A673 (cell line): Measurements from ENCODE around the gene HS3ST5.

Source experiments
- EZH2 ChIP-seq: fragments of 200-600 bp; sonication (generic); IDR thresholded peaks from 2 replicates; pipeline ENCODE4 v1.6.1; 2017; ENCODE audit warnings: borderline replicate concordance, low read depth, mild to moderate bottlenecking, mixed read lengths, antibody characterized with exemption, low read length; ENCODE audit not compliant: poor library complexity, severe bottlenecking
- TF ChIP-seq, protein P1 (sequence below): fragments of 300-800, 200-600 bp; sonication (generic); conservative IDR thresholded peaks from 2 replicates; pipeline ENCODE4 v1.5.1; 2017; ENCODE audit warnings: low read depth, mild to moderate bottlenecking, antibody characterized with exemption, low read length, moderate library complexity, mixed read lengths

GRCh38 chr6:114108119-114109002, 234.5 kb downstream of the HS3ST5 start:
- TF ChIP-seq, protein P1, sequence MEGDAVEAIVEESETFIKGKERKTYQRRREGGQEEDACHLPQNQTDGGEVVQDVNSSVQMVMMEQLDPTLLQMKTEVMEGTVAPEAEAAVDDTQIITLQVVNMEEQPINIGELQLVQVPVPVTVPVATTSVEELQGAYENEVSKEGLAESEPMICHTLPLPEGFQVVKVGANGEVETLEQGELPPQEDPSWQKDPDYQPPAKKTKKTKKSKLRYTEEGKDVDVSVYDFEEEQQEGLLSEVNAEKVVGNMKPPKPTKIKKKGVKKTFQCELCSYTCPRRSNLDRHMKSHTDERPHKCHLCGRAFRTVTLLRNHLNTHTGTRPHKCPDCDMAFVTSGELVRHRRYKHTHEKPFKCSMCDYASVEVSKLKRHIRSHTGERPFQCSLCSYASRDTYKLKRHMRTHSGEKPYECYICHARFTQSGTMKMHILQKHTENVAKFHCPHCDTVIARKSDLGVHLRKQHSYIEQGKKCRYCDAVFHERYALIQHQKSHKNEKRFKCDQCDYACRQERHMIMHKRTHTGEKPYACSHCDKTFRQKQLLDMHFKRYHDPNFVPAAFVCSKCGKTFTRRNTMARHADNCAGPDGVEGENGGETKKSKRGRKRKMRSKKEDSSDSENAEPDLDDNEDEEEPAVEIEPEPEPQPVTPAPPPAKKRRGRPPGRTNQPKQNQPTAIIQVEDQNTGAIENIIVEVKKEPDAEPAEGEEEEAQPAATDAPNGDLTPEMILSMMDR: peak; percentile 84
- TF ChIP-seq EZH2: no peak
